Progenitor cell of endocrine pancreas (in vitro differentiated cells): ENCODE data around the gene KNDC1. TPM values are rescaled to one million over a fixed set of nuclear protein-coding genes. Genes with fewer than 3 reads are reported as not detected.
"Not testable (repeated sequence)": the region's sequence is repeated elsewhere in the genome, so short reads cannot be mapped to it uniquely, and the experiment has no call there.

ENCODE experiments used
- DNase-seq: peaks from one replicate; pipeline ENCODE4 v3.0.0; 2021; ENCODE audit warnings: low spot score; ENCODE audit not compliant: unreplicated experiment
- H3K27ac Mint-ChIP-seq: 2 replicates; pipeline ENCODE4 v1.8.0; 2021; ENCODE audit warnings: mild to moderate bottlenecking, moderate library complexity, mixed read lengths
- H3K27me3 Mint-ChIP-seq: 2 replicates; pipeline ENCODE4 v1.8.0; 2021; ENCODE audit warnings: mixed read lengths
- H3K36me3 Mint-ChIP-seq: 2 replicates; pipeline ENCODE4 v1.8.0; 2022; ENCODE audit warnings: mixed read lengths; ENCODE audit not compliant: insufficient read depth
- H3K4me1 Mint-ChIP-seq: 2 replicates; pipeline ENCODE4 v1.8.0; 2021; ENCODE audit warnings: low read depth, mixed read lengths
- H3K4me3 Mint-ChIP-seq: 2 replicates; pipeline ENCODE4 v1.8.0; 2021; ENCODE audit warnings: low read depth, mild to moderate bottlenecking, moderate library complexity, mixed read lengths
- H3K9me3 Mint-ChIP-seq: 2 replicates; pipeline ENCODE4 v1.8.0; 2021; ENCODE audit warnings: low read depth, mixed read lengths
- CTCF ChIP-seq: fragments of 200-600 bp; sonication (generic); IDR thresholded peaks from one replicate; pipeline ENCODE4 v1.5.0; 2021; ENCODE audit warnings: antibody characterized with exemption, mild to moderate bottlenecking; ENCODE audit not compliant: unreplicated experiment
- total RNA-seq: library from RNA; stranded (reverse); gene quantifications from 2 replicates; pipeline ENCODE4 v1.2.1, GENCODE V29; 2021

Gene KNDC1
- total RNA-seq, 1 donor from 2014 or later = 14.2 TPM

- no peak for DNase-seq
- Mint-ChIP-seq H3K27me3 (peaks cover 3% of the 10 kb centered on the region), H3K4me3 (no peak overlapping the region), H3K9me3 (peaks cover 10% of the 10 kb centered on the region), H3K36me3 (peaks cover 8% of the 10 kb centered on the region), H3K27ac (no peak overlapping the region), H3K4me1 (no peaks in the 10 kb centered on the region)
- no peak for TF ChIP-seq CTCF
These were observed 10.1 kb downstream of the KNDC1 start for GRCh38 chr10:133170092-133170491.

- TF ChIP-seq CTCF = no peak
- Mint-ChIP-seq H3K4me1 (no peaks in the 10 kb centered on the region), H3K36me3 (peaks cover 5% of the 10 kb centered on the region), H3K27me3 (no peaks in the 10 kb centered on the region), H3K27ac (no peak overlapping the region), H3K9me3 (peaks cover 19% of the 10 kb centered on the region), H3K4me3 (no peak overlapping the region)
- no peak for DNase-seq
These were observed 14.0 kb downstream of the KNDC1 start for GRCh38 chr10:133173860-133174640.

- Mint-ChIP-seq H3K9me3 (peaks cover 19% of the 10 kb centered on the region), H3K36me3 (peaks cover 5% of the 10 kb centered on the region), H3K27ac (no peak overlapping the region), H3K27me3 (no peaks in the 10 kb centered on the region), H3K4me3 (no peak overlapping the region), H3K4me1 (no peaks in the 10 kb centered on the region)
- no peak for TF ChIP-seq CTCF
- no peak for DNase-seq
These were observed 14.8 kb downstream of the KNDC1 start for GRCh38 chr10:133174689-133175263.

GRCh38 chr10:133175624-133176023 lies 15.6 kb downstream of the KNDC1 start:
- DNase-seq, H3K27me3 Mint-ChIP-seq, H3K36me3 Mint-ChIP-seq, H3K4me1 Mint-ChIP-seq, H3K27ac Mint-ChIP-seq, H3K4me3 Mint-ChIP-seq: not testable (repeated sequence)
- peaks cover 19% of the 10 kb centered on the region for H3K9me3 Mint-ChIP-seq

GRCh38 chr10:133176546-133176945 lies 16.5 kb downstream of the KNDC1 start:
- H3K27ac Mint-ChIP-seq = no peak overlapping the region
- H3K4me1 Mint-ChIP-seq = no peaks in the 10 kb centered on the region
- H3K36me3 Mint-ChIP-seq = peaks cover 7% of the 10 kb centered on the region
- no peak overlapping the region for H3K4me3 Mint-ChIP-seq
- no peak for DNase-seq
- H3K9me3 Mint-ChIP-seq = peaks cover 19% of the 10 kb centered on the region
- no peaks in the 10 kb centered on the region for H3K27me3 Mint-ChIP-seq
- no peak for TF ChIP-seq CTCF
